ENCODE data around the gene APC2. TPM values are rescaled to one million over a fixed set of nuclear protein-coding genes. Genes with fewer than 3 reads are reported as not detected.

Gene APC2
- total and polyA plus RNA-seq, 2 donors (not counting 1 experiment from before 2014, with no cell fraction given): 0.12 to 0.16 TPM

DNA sequence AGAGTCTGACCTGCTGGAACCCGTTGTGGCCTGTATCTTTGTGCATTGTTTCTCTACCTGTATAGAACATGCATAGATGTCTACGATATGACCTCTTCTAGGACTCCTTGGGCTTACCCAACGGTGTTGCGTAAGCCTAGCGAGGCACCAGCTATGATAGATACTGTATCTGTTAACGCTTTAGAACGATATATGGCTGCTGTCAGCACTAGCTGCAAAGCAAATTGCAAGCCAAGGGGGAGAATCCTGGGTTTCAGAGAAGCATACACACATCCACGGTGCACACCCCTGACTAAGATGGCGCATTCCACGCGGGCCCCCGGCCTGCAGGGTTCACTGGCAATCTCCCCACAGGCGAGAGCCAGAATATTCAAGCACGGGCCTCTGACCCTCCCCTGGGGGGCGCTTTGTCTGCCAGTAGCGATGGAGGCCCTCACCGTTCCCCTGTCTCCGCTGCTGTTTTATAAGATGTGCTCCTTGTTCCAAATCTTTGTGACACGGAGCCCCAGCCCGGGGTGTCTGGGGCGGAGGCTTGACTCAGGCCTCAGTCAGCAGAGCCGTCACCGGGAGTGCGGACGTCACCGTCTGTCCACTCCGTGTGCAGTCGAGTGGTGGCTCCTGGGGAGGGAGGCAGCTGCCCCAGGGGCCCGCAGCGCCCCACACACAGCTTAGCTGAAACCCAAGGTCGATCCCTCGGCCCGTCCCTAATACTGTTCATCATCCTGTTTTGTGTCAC is 24.7 kb upstream of the APC2 start:
- H3K9ac ChIP-seq (ENCODE audit: low read length): no peak overlapping the region
- POLR2A ChIA-PET: no interaction called here

GRCh38 chr19:1425902-1426301 is 24.0 kb upstream of the APC2 start:
- H3K4me1 ChIP-seq (ENCODE audit: control insufficient read depth in 2 of 2, insufficient read depth in 2 of 2, low read length in 2 of 2): no peaks in the 10 kb centered on the region
- no peak overlapping the region for H3K4me3 ChIP-seq (ENCODE audit: control extremely low read depth in 1 of 5, extremely low read depth in 1 of 5, insufficient read depth in 1 of 5, low read depth in 2 of 5, low read length in 4 of 5)
- Mint-ChIP-seq H3K27me3 (no peaks in the 10 kb centered on the region), H3K4me3 (no peak overlapping the region), H3K4me1 (no peaks in the 10 kb centered on the region), H3K9me3 (ENCODE audit: insufficient read depth) (no peaks in the 10 kb centered on the region), H3K27ac (no peak overlapping the region)
- H3K4me2 ChIP-seq (replicated peaks; ENCODE audit: low read depth, low read length, poor library complexity, severe bottlenecking): no peak overlapping the region
- DNase-seq (no peak), ATAC-seq (ENCODE audit: low read depth) (no peak)
- H4K20me1 ChIP-seq (ENCODE audit: control insufficient read depth, insufficient read depth, low read length, poor library complexity, severe bottlenecking): peaks cover 78% of the 10 kb centered on the region
- H3K9ac ChIP-seq (ENCODE audit: low read length): no peak overlapping the region
- H2AFZ ChIP-seq (ENCODE audit: insufficient read depth, low read depth, low read length, poor library complexity, severe bottlenecking): no peak overlapping the region
- TF ChIP-seq EZH2 (IDR thresholded peaks at IDR 0.05; ENCODE audit: borderline replicate concordance, insufficient read depth, low read depth, low read length, poor library complexity, severe bottlenecking): no peak
- TF ChIP-seq, protein P1, sequence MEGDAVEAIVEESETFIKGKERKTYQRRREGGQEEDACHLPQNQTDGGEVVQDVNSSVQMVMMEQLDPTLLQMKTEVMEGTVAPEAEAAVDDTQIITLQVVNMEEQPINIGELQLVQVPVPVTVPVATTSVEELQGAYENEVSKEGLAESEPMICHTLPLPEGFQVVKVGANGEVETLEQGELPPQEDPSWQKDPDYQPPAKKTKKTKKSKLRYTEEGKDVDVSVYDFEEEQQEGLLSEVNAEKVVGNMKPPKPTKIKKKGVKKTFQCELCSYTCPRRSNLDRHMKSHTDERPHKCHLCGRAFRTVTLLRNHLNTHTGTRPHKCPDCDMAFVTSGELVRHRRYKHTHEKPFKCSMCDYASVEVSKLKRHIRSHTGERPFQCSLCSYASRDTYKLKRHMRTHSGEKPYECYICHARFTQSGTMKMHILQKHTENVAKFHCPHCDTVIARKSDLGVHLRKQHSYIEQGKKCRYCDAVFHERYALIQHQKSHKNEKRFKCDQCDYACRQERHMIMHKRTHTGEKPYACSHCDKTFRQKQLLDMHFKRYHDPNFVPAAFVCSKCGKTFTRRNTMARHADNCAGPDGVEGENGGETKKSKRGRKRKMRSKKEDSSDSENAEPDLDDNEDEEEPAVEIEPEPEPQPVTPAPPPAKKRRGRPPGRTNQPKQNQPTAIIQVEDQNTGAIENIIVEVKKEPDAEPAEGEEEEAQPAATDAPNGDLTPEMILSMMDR (IDR thresholded peaks at IDR 0.05): no peak
- peaks cover 42% of the 10 kb centered on the region for H3K79me2 ChIP-seq (ENCODE audit: control insufficient read depth, insufficient read depth, low read length)
- H3K9me3 ChIP-seq (ENCODE audit: control extremely low read depth in 1 of 3, control insufficient read depth in 2 of 3, insufficient read depth in 1 of 3, low read length in 2 of 3): no peaks in the 10 kb centered on the region
- ChIA-PET POLR2A (no interaction called here), CTCF (no interaction called here)
- intact Hi-C loops (cut with micrococcal nuclease): no loop called here
- no peak overlapping the region for H3K27ac ChIP-seq (ENCODE audit: low read length in 2 of 2)
- peaks cover 0 to 72% of the 10 kb centered on the region in 2 experiments for H3K36me3 ChIP-seq (replicated peaks in 1 of 2; ENCODE audit: control extremely low read depth in 1 of 2, control insufficient read depth in 1 of 2, extremely low read depth in 1 of 2, insufficient read depth in 2 of 2, low read length in 1 of 2)
- 98% methylated on average over 7 of the region's 14 CpGs for WGBS (ENCODE audit: insufficient coverage)
- no peaks in the 10 kb centered on the region for H3K27me3 ChIP-seq (replicated peaks in 1 of 4; ENCODE audit: control extremely low read depth in 1 of 4, control insufficient read depth in 3 of 4, insufficient read depth in 4 of 4, low read length in 3 of 4)

More for the DNA sequence above, 24.7 kb upstream of the APC2 start:
- Mint-ChIP-seq H3K4me3 (no peak overlapping the region), H3K27ac (no peak overlapping the region), H3K9me3 (ENCODE audit: insufficient read depth) (no peaks in the 10 kb centered on the region), H3K4me1 (no peaks in the 10 kb centered on the region), H3K27me3 (no peaks in the 10 kb centered on the region)
- H3K4me3 ChIP-seq (ENCODE audit: control extremely low read depth in 1 of 5, extremely low read depth in 1 of 5, insufficient read depth in 1 of 5, low read depth in 2 of 5, low read length in 4 of 5): no peak overlapping the region
- peaks cover 46% of the 10 kb centered on the region for H3K79me2 ChIP-seq (ENCODE audit: control insufficient read depth, insufficient read depth, low read length)
- CTCF ChIA-PET: no interaction called here
- H3K4me2 ChIP-seq (replicated peaks; ENCODE audit: low read depth, low read length, poor library complexity, severe bottlenecking): no peak overlapping the region
- no peak overlapping the region for H2AFZ ChIP-seq (ENCODE audit: insufficient read depth, low read depth, low read length, poor library complexity, severe bottlenecking)
- no peak for ATAC-seq (ENCODE audit: low read depth)
- H4K20me1 ChIP-seq (ENCODE audit: control insufficient read depth, insufficient read depth, low read length, poor library complexity, severe bottlenecking): peaks cover 82% of the 10 kb centered on the region
- H3K4me1 ChIP-seq (ENCODE audit: control insufficient read depth in 2 of 2, insufficient read depth in 2 of 2, low read length in 2 of 2): no peaks in the 10 kb centered on the region
- no peaks in the 10 kb centered on the region for H3K27me3 ChIP-seq (replicated peaks in 1 of 4; ENCODE audit: control extremely low read depth in 1 of 4, control insufficient read depth in 3 of 4, insufficient read depth in 4 of 4, low read length in 3 of 4)
- H3K27ac ChIP-seq (ENCODE audit: low read length in 2 of 2): no peak overlapping the region
- WGBS (ENCODE audit: insufficient coverage): 97% methylated on average over 31 of the region's 33 CpGs
- H3K9me3 ChIP-seq (ENCODE audit: control extremely low read depth in 1 of 3, control insufficient read depth in 2 of 3, insufficient read depth in 1 of 3, low read length in 2 of 3): no peaks in the 10 kb centered on the region
- TF ChIP-seq EZH2 (IDR thresholded peaks at IDR 0.05; ENCODE audit: borderline replicate concordance, insufficient read depth, low read depth, low read length, poor library complexity, severe bottlenecking): no peak
- TF ChIP-seq, protein P1 (IDR thresholded peaks at IDR 0.05): no peak
- intact Hi-C loops (cut with micrococcal nuclease): no loop called here
- DNase-seq: no peak
- peaks cover 0 to 76% of the 10 kb centered on the region in 2 experiments for H3K36me3 ChIP-seq (replicated peaks in 1 of 2; ENCODE audit: control extremely low read depth in 1 of 2, control insufficient read depth in 1 of 2, extremely low read depth in 1 of 2, insufficient read depth in 2 of 2, low read length in 1 of 2)
